ENCODE data around the gene LYPD5. TPM values are rescaled to one million over a fixed set of nuclear protein-coding genes. Genes with fewer than 3 reads are reported as not detected.

LYPD5 gene
- total and polyA plus RNA-seq, 2 of the 8 experiments (the other 6 are each of a cell fraction or from before 2014, with no cell fraction given) = 0.74 to 4.3 TPM

GRCh38 chr19:43752287-43752875, 49.9 kb downstream of the LYPD5 start (continued):
- TF ChIP-seq CHD7 (IDR thresholded peaks at IDR 0.05; ENCODE audit: insufficient replicate concordance, low read length) = no peak
- TF ChIP-seq TAF1 (IDR thresholded peaks at IDR 0.05; ENCODE audit: low read depth, low read length) = no peak
- no peak for TF ChIP-seq MAFK (IDR thresholded peaks at IDR 0.05; ENCODE audit: low read depth, low read length)
- no peak for TF ChIP-seq HDAC2 (IDR thresholded peaks at IDR 0.05; ENCODE audit: borderline replicate concordance in 1 of 2, low read depth in 2 of 2, low read length in 2 of 2)
- TF ChIP-seq SIRT6 (IDR thresholded peaks at IDR 0.05; ENCODE audit: low read length) = no peak
- TF ChIP-seq GTF2F1 (IDR thresholded peaks at IDR 0.05; ENCODE audit: borderline replicate concordance, low read depth, low read length) = no peak
- TF ChIP-seq CBX8 (IDR thresholded peaks at IDR 0.05; ENCODE audit: borderline replicate concordance, low read depth, low read length) = no peak
- no peak for TF ChIP-seq RBBP5 (IDR thresholded peaks at IDR 0.05; ENCODE audit: borderline replicate concordance, low read depth, low read length)
- TF ChIP-seq NANOG (IDR thresholded peaks at IDR 0.05; ENCODE audit: insufficient read depth, low read depth, low read length, poor library complexity, severe bottlenecking) = no peak
